GM06990 (cell line): ENCODE measurements around the gene LRBA.

Experiments
- DNase-seq: peaks from one replicate; pipeline ENCODE4 v3.0.0-alpha.2; 2011; ENCODE audit not compliant: insufficient read length; ENCODE audit errors: extremely low read depth
- H3K27me3 ChIP-seq: replicated peaks from 2 replicates; pipeline ENCODE4 v1.6.0; 2011; ENCODE audit warnings: low read length; ENCODE audit not compliant: control insufficient read depth, insufficient read depth
- H3K36me3 ChIP-seq: 2 replicates; pipeline ENCODE4 v1.5.1; 2011; ENCODE audit warnings: low read length; ENCODE audit not compliant: control insufficient read depth, insufficient read depth
- H3K4me3 ChIP-seq: replicated peaks from 2 replicates; pipeline ENCODE4 v1.5.1; 2011; ENCODE audit warnings: low read depth, mild to moderate bottlenecking, control low read depth, low read length
- TF ChIP-seq, protein P1 (sequence below): IDR thresholded peaks from 2 replicates; pipeline ENCODE4 v1.5.1; 2011; ENCODE audit warnings: low read length, control low read depth, mild to moderate bottlenecking, inconsistent platforms; ENCODE audit not compliant: insufficient read depth, poor library complexity, severe bottlenecking

LRBA gene

DNA sequence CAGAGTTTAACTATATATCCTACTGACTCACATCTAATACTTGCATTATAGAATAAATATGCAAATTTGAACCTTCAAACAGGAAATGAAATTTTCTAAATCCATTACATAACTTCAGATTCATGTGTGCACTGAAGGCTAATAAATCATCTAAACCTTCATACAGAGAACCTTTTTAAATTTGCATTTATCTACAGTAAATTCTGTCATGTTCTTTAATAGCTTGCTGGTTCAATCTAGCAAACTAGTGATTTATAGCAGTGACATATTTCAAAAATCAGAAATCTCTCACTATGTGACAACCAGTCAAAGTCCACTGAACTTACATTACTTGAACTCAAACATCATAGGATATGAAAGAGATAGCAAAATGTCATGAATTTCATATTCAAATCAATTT is 65.1 kb downstream of the LRBA start:
- DNase-seq: peak; percentile 24
- no peaks in the 10 kb centered on the region for H3K36me3 ChIP-seq
- H3K27me3 ChIP-seq: no peaks in the 10 kb centered on the region
- TF ChIP-seq, protein P1, sequence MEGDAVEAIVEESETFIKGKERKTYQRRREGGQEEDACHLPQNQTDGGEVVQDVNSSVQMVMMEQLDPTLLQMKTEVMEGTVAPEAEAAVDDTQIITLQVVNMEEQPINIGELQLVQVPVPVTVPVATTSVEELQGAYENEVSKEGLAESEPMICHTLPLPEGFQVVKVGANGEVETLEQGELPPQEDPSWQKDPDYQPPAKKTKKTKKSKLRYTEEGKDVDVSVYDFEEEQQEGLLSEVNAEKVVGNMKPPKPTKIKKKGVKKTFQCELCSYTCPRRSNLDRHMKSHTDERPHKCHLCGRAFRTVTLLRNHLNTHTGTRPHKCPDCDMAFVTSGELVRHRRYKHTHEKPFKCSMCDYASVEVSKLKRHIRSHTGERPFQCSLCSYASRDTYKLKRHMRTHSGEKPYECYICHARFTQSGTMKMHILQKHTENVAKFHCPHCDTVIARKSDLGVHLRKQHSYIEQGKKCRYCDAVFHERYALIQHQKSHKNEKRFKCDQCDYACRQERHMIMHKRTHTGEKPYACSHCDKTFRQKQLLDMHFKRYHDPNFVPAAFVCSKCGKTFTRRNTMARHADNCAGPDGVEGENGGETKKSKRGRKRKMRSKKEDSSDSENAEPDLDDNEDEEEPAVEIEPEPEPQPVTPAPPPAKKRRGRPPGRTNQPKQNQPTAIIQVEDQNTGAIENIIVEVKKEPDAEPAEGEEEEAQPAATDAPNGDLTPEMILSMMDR: no peak
- no peak overlapping the region for H3K4me3 ChIP-seq

DNA sequence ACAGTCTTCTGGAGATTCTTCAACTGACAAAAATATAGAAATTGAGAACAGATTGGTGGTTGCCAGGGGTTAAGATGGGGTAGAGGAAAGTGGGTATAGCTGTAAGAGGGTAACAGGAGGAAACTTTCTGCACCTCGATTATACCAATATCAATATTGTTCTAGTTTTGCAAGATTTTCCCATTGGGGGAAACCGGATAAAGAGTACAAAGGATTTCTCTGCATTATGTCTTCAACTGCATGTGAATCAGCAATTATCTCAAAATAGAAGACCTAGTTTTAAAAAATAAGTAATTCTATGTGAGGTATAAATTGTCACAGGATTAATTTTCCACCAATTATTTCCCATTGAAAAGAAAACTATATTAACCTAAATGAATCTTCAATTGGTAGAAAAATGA is 65.7 kb downstream of the LRBA start:
- TF ChIP-seq, protein P1: no peak
- Histone ChIP-seq H3K4me3 (no peak overlapping the region), H3K36me3 (no peaks in the 10 kb centered on the region), H3K27me3 (no peaks in the 10 kb centered on the region)
- DNase-seq: no peak

GRCh38 chr4:150948710-150949109 is 66.4 kb downstream of the LRBA start:
- TF ChIP-seq, protein P1: no peak
- Histone ChIP-seq H3K36me3 (no peaks in the 10 kb centered on the region), H3K4me3 (no peak overlapping the region), H3K27me3 (no peaks in the 10 kb centered on the region)
- DNase-seq: no peak

- H3K36me3 ChIP-seq: no peaks in the 10 kb centered on the region
- no peaks in the 10 kb centered on the region for H3K27me3 ChIP-seq
- TF ChIP-seq, protein P1: no peak
- DNase-seq: no peak
- H3K4me3 ChIP-seq: no peak overlapping the region
These were observed 67.0 kb downstream of the LRBA start for GRCh38 chr4:150948074-150948473.

DNA sequence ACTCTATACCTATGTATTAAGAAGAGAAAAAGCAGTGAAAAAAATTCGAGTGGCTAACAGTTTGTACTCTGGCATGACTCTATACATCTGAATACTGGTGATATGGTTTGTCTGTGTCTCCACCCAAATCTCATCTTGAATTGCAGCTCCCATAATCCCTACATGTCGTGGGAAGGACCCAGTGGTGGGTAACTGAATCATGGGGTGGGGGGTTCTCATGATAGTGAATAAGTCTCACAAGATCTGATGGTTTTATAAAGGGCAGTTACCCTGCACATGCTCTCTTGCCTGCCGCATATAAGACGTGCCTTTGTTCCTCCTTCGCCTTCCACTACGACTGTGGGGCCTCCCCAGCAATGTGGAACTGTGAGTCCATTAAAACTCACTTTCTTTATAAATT is 70.4 kb downstream of the LRBA start:
- Histone ChIP-seq H3K4me3 (no peak overlapping the region), H3K36me3 (no peaks in the 10 kb centered on the region), H3K27me3 (no peaks in the 10 kb centered on the region)
- DNase-seq: no peak
- TF ChIP-seq, protein P1: no peak

GRCh38 chr4:150943818-150944217 is 71.3 kb downstream of the LRBA start:
- no peak overlapping the region for H3K4me3 ChIP-seq
- TF ChIP-seq, protein P1: no peak
- H3K36me3 ChIP-seq: no peaks in the 10 kb centered on the region
- H3K27me3 ChIP-seq: no peaks in the 10 kb centered on the region
- DNase-seq: no peak
